Activated naive CD4-positive, alpha-beta T cell treated with anti-CD3 and anti-CD28 coated beads, Interleukin-2, amount 50 U/mL, for 24 hours (primary cell): ENCODE results near the gene TUFT1.
A peak's percentile ranks its signal among the peaks of the same experiment; 100 is the strongest.
"Not testable (repeated sequence)": the region's sequence is repeated elsewhere in the genome, so short reads cannot be mapped to it uniquely, and the experiment has no call there.

ENCODE experiments used
- H3K27ac Mint-ChIP-seq: one replicate; pipeline ENCODE4 v1.8.0; 2021; ENCODE audit warnings: mild to moderate bottlenecking, mixed read lengths
- H3K27me3 Mint-ChIP-seq: one replicate; pipeline ENCODE4 v1.8.0; 2021; ENCODE audit warnings: mixed read lengths
- H3K36me3 Mint-ChIP-seq: one replicate; pipeline ENCODE4 v1.8.0; 2021; ENCODE audit warnings: mixed read lengths
- H3K4me1 Mint-ChIP-seq: one replicate; pipeline ENCODE4 v1.8.0; 2021; ENCODE audit warnings: mixed read lengths
- H3K4me3 Mint-ChIP-seq: one replicate; pipeline ENCODE4 v1.8.0; 2021; ENCODE audit warnings: mild to moderate bottlenecking, mixed read lengths
- H3K9me3 Mint-ChIP-seq: one replicate; pipeline ENCODE4 v1.8.0; 2021; ENCODE audit warnings: mixed read lengths

TUFT1 gene

GRCh38 chr1:151610142-151610541 is 70.0 kb downstream of the TUFT1 start:
- no peak overlapping the region for H3K27ac Mint-ChIP-seq
- no peaks in the 10 kb centered on the region for H3K27me3 Mint-ChIP-seq
- no peaks in the 10 kb centered on the region for H3K36me3 Mint-ChIP-seq
- no peak overlapping the region for H3K4me3 Mint-ChIP-seq
- H3K9me3 Mint-ChIP-seq: no peaks in the 10 kb centered on the region
- peaks cover 31% of the 10 kb centered on the region for H3K4me1 Mint-ChIP-seq

- peaks cover 42% of the 10 kb centered on the region for H3K4me1 Mint-ChIP-seq
- peak overlapping the region; percentile 78 for H3K4me3 Mint-ChIP-seq
- no peaks in the 10 kb centered on the region for H3K36me3 Mint-ChIP-seq
- no peaks in the 10 kb centered on the region for H3K27me3 Mint-ChIP-seq
- H3K9me3 Mint-ChIP-seq: no peaks in the 10 kb centered on the region
- peak overlapping the region; percentile 69 for H3K27ac Mint-ChIP-seq
Observed at GRCh38 chr1:151611288-151611790, 71.2 kb downstream of the TUFT1 start.

- no peaks in the 10 kb centered on the region for H3K9me3 Mint-ChIP-seq
- peaks cover 45% of the 10 kb centered on the region for H3K4me1 Mint-ChIP-seq
- no peaks in the 10 kb centered on the region for H3K27me3 Mint-ChIP-seq
- peak within 1 kb of the TSS; percentile 97 for H3K27ac Mint-ChIP-seq
- no peaks in the 10 kb centered on the region for H3K36me3 Mint-ChIP-seq
- peak within 1 kb of the TSS; percentile 94 for H3K4me3 Mint-ChIP-seq
Observed at GRCh38 chr1:151611832-151612500, 71.9 kb downstream of the TUFT1 start, which contains the start of gene SNX27. SNX27 (plus strand) TSS chr1:151612050; CDS start chr1:151612202, 152 bp downstream.

DNA sequence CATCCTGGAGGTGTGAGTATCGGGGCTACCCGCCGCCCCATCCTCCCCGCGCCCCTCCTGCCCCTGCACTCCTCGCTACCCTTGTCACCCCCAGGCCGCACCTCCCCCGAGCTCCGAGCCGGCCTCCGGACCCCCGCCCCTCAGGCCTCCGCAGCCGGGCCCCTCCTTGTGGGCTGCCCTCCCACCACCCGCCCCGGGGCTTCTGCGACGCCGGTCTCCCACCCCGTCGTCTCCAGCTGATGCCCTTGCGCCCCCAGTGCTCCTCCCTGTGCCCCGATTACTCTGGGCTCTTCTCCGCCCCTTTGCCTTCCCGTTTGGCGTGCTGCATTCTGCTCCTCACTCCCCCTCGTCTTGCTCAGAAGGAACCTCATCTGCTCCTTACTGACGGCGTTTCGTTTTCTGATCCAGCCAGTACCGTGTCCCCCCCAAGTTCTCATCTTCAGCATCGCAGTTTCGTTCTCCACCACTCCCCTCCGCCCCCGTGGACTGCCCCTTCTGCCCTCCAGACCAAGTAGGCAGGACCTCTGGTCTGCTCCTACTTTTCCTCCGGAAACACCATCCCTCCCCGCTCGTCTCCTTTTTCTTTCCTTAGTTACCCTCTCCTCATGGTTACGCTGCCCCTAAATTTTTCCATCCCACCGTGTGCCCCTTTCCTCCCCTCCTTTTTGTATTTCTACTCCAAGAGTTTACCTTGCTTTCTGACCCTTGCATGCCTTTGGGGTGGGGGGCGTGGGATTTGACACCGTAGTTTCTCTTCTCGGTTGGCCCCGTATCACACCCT is 72.6 kb downstream of the TUFT1 start:
- Mint-ChIP-seq H3K27me3 (no peaks in the 10 kb centered on the region), H3K4me3 (peak overlapping the region; percentile 94), H3K9me3 (no peaks in the 10 kb centered on the region), H3K27ac (peak overlapping the region; percentile 97), H3K36me3 (no peaks in the 10 kb centered on the region), H3K4me1 (peaks cover 48% of the 10 kb centered on the region)

- Mint-ChIP-seq H3K4me3 (peak overlapping the region; percentile 94), H3K27ac (peak overlapping the region; percentile 97), H3K36me3 (peaks cover under 1% of the 10 kb centered on the region), H3K9me3 (no peaks in the 10 kb centered on the region), H3K27me3 (no peaks in the 10 kb centered on the region), H3K4me1 (peaks cover 53% of the 10 kb centered on the region)
Observed at GRCh38 chr1:151613282-151613780, 73.2 kb downstream of the TUFT1 start.

DNA sequence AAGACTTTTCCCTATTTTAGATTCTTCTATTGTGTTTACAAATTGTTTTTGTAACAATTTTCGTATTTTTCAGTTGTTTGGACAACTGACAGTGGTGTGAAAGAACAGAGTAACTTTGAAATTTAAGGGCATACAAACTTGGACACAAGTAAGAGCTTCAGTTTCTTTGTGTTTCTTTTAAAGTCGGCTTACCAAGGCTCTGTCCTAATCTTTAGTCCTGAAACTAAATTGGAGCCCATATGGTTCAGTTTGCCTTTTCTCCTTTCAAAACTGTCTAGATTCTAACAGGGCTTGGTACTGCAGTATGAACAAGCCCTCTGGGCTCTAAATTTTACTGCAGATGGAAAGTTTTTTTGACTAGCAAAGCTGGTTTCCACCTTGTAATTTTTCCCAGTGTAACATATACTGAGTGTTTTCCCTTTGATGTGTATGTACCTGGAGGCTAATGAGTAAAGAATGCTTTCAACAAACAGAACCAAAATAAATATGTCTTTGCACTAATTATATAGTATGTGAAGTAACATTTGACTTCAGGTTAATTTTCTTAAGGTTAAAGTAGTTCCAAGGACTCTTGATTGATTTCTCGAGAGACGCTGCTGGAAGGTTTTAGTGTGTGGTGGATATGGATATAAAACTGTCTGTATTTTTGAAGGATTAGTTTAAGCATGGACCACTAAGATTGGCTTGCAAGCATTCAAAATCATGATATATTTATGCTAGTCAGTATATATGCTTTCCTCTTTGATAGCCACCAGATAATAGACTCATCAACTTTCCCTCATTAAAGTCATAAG is 75.8 kb downstream of the TUFT1 start:
- Mint-ChIP-seq H3K4me3 (peak overlapping the region; percentile 27), H3K4me1 (peaks cover 71% of the 10 kb centered on the region), H3K9me3 (no peaks in the 10 kb centered on the region), H3K27ac (peak overlapping the region; percentile 72), H3K36me3 (peaks cover 4% of the 10 kb centered on the region), H3K27me3 (no peaks in the 10 kb centered on the region)

- no peaks in the 10 kb centered on the region for H3K27me3 Mint-ChIP-seq
- H3K4me1 Mint-ChIP-seq: peaks cover 74% of the 10 kb centered on the region
- H3K27ac Mint-ChIP-seq: peak overlapping the region; percentile 72
- peak overlapping the region; percentile 27 for H3K4me3 Mint-ChIP-seq
- no peaks in the 10 kb centered on the region for H3K9me3 Mint-ChIP-seq
- peaks cover 4% of the 10 kb centered on the region for H3K36me3 Mint-ChIP-seq
Observed at GRCh38 chr1:151616505-151616849, 76.4 kb downstream of the TUFT1 start.

DNA sequence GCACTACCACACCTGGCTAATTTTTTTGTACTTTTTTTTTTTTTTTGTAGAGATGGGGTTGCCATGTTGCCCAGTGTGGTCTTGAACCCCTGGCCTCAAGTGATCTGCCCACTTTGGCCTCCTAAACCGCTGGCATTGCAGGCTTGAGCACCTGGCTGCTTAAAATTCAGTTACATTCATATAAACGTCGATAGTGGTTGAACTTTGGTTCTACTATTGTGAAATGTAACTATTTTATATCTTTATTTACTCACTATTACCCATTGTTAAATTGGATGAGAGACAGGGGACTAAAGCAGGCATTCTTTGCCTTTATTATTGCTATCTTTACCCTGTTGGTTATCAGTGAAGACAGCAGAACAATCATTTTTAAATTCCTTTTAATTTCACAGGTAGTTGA is 77.9 kb downstream of the TUFT1 start:
- Mint-ChIP-seq H3K4me1 (peaks cover 73% of the 10 kb centered on the region), H3K4me3 (no peak overlapping the region), H3K27ac (no peak overlapping the region), H3K27me3 (no peaks in the 10 kb centered on the region), H3K9me3 (no peaks in the 10 kb centered on the region), H3K36me3 (peaks cover 4% of the 10 kb centered on the region)

DNA sequence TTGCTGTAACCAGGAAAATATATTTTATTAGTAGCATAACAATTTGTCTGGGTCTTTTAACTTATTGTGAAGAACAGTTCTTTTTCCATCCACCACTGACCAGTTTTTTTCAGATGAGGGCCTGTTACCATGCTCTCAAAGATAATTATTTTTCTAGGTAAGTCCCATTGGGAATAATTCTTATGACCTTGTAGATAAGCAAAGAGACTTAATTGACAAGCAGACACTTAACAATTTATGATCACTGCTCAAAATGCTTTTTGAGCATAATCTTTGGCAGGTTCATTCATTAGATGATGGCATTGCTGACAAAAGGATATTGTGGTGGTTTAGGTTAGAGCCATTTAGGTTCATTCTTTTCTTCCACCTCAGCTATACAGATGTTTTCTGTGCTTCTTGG is 78.4 kb downstream of the TUFT1 start:
- peaks cover 4% of the 10 kb centered on the region for H3K36me3 Mint-ChIP-seq
- H3K4me1 Mint-ChIP-seq: peaks cover 68% of the 10 kb centered on the region

DNA sequence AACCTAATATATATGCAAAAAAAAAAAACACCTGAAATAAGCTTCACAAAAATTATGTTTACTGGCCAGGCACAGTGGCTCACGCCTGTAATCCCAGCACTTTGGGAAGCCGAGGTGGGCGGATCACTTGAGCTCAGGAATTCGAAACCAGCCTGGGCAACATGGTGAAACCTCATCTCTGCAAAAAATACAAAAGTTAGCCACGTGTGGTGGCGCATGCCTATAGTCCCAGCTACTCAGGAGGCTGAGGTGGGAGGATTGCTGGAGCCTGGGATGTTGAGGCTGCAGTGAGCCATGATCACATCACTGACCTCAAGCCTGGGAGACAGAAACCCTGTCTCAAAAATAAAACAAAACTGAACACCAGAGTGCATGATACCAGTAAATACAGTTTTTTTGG is 78.9 kb downstream of the TUFT1 start:
- H3K36me3 Mint-ChIP-seq, H3K4me3 Mint-ChIP-seq, H3K9me3 Mint-ChIP-seq, H3K27ac Mint-ChIP-seq, H3K27me3 Mint-ChIP-seq: not testable (repeated sequence)
- peaks cover 63% of the 10 kb centered on the region for H3K4me1 Mint-ChIP-seq

More for the DNA sequence above, 78.4 kb downstream of the TUFT1 start:
- Mint-ChIP-seq H3K4me3 (no peak overlapping the region), H3K27me3 (no peaks in the 10 kb centered on the region), H3K27ac (peak overlapping the region; percentile 23), H3K9me3 (no peaks in the 10 kb centered on the region)

- Mint-ChIP-seq H3K9me3 (no peaks in the 10 kb centered on the region), H3K27ac (peak overlapping the region; percentile 83), H3K4me1 (peaks cover 59% of the 10 kb centered on the region), H3K4me3 (no peak overlapping the region), H3K27me3 (no peaks in the 10 kb centered on the region), H3K36me3 (peaks cover 4% of the 10 kb centered on the region)
Observed at GRCh38 chr1:151619489-151620093, 79.5 kb downstream of the TUFT1 start.

DNA sequence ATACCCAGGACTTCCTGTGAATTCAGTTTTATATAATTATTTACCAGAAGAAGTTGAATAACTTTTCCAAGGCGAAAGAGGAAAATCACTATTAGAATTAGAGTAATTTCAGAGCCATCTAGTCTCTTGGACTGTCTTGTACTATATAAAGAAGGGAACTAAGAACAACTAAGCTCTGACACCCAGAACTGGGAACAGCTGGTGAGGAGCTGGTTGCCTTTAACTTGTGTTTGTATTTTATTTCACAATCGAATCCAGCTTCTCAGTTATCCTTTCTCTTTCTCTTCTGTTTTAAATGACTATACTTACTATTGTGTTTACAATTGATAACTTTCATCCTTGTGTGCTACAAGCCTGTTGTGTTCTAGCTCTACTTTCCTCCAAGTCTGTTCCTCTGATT is 80.2 kb downstream of the TUFT1 start:
- Mint-ChIP-seq H3K27ac (peak overlapping the region; percentile 83), H3K4me3 (no peak overlapping the region), H3K36me3 (peaks cover 5% of the 10 kb centered on the region), H3K9me3 (no peaks in the 10 kb centered on the region), H3K4me1 (peaks cover 53% of the 10 kb centered on the region), H3K27me3 (no peaks in the 10 kb centered on the region)

DNA sequence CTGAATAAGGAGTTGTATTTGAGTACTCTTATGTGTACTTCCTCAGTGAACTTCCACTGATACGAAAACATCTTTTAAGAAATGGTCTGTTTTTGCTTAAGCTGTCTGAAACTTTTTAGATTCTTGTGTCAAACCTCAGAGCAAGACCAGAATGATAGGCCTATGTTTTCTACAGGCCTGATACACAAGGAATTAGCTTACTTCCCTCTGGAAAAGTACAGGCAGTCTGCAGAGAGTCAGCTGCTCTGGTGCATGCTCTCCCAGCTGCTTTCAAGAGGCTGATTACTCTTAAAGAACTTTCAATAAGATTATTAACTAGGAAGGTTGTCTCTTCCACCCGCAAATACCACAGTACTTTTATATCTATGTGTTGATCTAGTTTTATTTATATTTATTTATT is 81.2 kb downstream of the TUFT1 start:
- no peaks in the 10 kb centered on the region for H3K9me3 Mint-ChIP-seq
- no peaks in the 10 kb centered on the region for H3K27me3 Mint-ChIP-seq
- H3K27ac Mint-ChIP-seq: no peak overlapping the region
- no peak overlapping the region for H3K4me3 Mint-ChIP-seq
- H3K4me1 Mint-ChIP-seq: peaks cover 43% of the 10 kb centered on the region
- H3K36me3 Mint-ChIP-seq: peaks cover 5% of the 10 kb centered on the region

- no peak overlapping the region for H3K4me3 Mint-ChIP-seq
- H3K4me1 Mint-ChIP-seq: peaks cover 26% of the 10 kb centered on the region
- no peaks in the 10 kb centered on the region for H3K27me3 Mint-ChIP-seq
- H3K36me3 Mint-ChIP-seq: peaks cover 9% of the 10 kb centered on the region
- no peak overlapping the region for H3K27ac Mint-ChIP-seq
- H3K9me3 Mint-ChIP-seq: no peaks in the 10 kb centered on the region
Observed at GRCh38 chr1:151624783-151625182, 84.7 kb downstream of the TUFT1 start.

- H3K36me3 Mint-ChIP-seq: peaks cover 9% of the 10 kb centered on the region
- no peak overlapping the region for H3K4me3 Mint-ChIP-seq
- H3K27ac Mint-ChIP-seq: peak overlapping the region; percentile 56
- H3K4me1 Mint-ChIP-seq: peaks cover 8% of the 10 kb centered on the region
- H3K9me3 Mint-ChIP-seq: no peaks in the 10 kb centered on the region
- H3K27me3 Mint-ChIP-seq: no peaks in the 10 kb centered on the region
Observed at GRCh38 chr1:151626740-151627334, 86.7 kb downstream of the TUFT1 start.
